ENCODE results near the gene METTL1.

GRCh38 chr12:57810450-57810849 is 38.5 kb upstream of the METTL1 start:
- TF ChIP-seq CTCF (IDR thresholded peaks at IDR 0.05; ENCODE audit: insufficient read depth, low read length, poor library complexity, severe bottlenecking) (no peak), EZH2phosphoT487 (conservative IDR thresholded peaks at IDR 0.05; ENCODE audit: low read length) (no peak)

Data from SU-DHL-6 (cell line).